Measurements from ENCODE around the gene DHTKD1.
"Not testable (repeated sequence)": the region's sequence is repeated elsewhere in the genome, so short reads cannot be mapped to it uniquely, and the experiment has no call there.

DHTKD1 gene

DNA sequence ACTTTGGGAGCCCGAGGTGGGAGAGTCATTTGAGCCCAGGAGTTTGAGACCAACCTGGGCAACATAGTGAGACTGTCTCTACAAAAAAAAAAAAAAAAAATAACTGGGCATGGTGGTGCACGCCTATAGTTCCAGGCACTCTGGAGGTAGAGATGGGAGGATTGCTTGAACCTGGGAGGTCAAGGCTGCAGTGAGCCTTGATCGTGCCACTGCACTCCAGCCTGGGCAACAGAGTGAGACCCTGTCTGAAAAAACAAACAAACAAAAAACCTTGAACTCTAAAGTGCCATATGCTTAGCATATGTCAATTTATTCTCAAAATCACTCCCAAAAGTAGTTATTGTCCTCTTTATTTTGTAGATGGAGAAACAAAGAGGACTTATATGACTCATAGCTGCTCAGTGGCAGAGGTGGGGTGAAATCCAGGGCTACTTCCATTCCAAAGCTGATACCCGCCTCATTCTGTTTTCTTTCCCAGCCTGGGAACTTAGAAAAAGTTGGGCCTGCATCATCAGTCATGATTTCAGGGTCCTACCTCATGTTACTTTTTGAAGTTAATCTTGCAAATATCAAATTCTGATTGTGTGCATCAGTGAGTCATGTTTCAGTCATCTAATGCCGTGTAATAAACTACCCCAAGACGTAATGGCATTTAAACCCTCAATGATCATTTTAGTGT, 13.3 kb downstream of the DHTKD1 start:
- in situ Hi-C loops (cut with MboI; ENCODE audit: low pct_unique_long_range_greater_than_20kb, low sequenced_read_pairs, unreplicated experiment) = no loop called here
- DNase-seq (ENCODE audit: low spot score) = no peak
- no peak for TF ChIP-seq CTCF (IDR thresholded peaks at IDR 0.05; ENCODE audit: extremely low read depth, insufficient read depth, missing control alignments)

GRCh38 chr10:12088919-12089318, 20.2 kb downstream of the DHTKD1 start:
- no peak for DNase-seq (ENCODE audit: low spot score)
- no peak for TF ChIP-seq CTCF (IDR thresholded peaks at IDR 0.05; ENCODE audit: extremely low read depth, insufficient read depth, missing control alignments)
- in situ Hi-C loops (cut with MboI; ENCODE audit: low pct_unique_long_range_greater_than_20kb, low sequenced_read_pairs, unreplicated experiment) = no loop called here

GRCh38 chr10:12091421-12091820, 22.7 kb downstream of the DHTKD1 start:
- DNase-seq (ENCODE audit: low spot score) = no peak
- no peak for TF ChIP-seq CTCF (IDR thresholded peaks at IDR 0.05; ENCODE audit: extremely low read depth, insufficient read depth, missing control alignments)
- in situ Hi-C loops (cut with MboI; ENCODE audit: low pct_unique_long_range_greater_than_20kb, low sequenced_read_pairs, unreplicated experiment) = no loop called here

DNA sequence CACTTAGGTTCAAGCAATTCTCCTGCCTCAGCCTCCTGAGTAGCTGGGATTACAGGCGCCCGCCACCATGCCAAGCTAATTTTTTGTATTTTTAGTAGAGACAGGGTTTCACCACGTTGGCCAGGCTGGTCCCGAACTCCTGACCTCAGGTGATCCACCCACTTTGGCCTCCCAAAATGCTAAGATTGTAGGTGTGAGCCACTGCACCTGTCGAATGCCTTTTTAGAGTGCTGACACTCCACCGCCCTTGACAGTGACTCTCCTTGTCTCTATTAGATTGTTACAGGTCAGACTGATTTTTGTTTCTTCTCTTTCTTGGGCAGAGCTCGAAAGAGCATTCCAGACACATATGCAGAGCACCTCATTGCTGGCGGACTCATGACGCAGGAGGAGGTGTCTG, 28.6 kb downstream of the DHTKD1 start:
- DNase-seq (ENCODE audit: low spot score); in situ Hi-C loops (cut with MboI; ENCODE audit: low pct_unique_long_range_greater_than_20kb, low sequenced_read_pairs, unreplicated experiment): not testable (repeated sequence)

DNA sequence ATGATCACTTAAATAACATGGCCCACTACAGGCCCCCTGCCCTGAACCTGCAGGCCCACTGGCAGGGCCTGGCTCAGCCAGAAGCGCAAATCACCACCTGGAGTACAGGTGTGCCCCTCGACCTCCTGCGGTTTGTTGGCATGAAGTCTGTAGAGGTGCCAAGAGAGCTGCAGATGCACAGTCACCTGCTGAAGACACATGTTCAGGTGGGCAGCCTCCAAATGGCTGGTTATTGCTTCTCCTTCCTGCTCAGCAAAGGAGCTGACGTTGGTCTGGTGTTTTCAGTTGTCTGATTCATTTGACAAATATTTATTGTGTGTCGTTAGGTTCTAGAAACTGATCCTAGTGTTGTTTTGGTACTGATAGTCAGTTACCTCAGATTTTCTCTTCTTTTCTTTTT, 29.0 kb downstream of the DHTKD1 start:
- in situ Hi-C loops (cut with MboI; ENCODE audit: low pct_unique_long_range_greater_than_20kb, low sequenced_read_pairs, unreplicated experiment) = no loop called here
- TF ChIP-seq CTCF (IDR thresholded peaks at IDR 0.05; ENCODE audit: extremely low read depth, insufficient read depth, missing control alignments) = no peak
- DNase-seq (ENCODE audit: low spot score) = no peak

DNA sequence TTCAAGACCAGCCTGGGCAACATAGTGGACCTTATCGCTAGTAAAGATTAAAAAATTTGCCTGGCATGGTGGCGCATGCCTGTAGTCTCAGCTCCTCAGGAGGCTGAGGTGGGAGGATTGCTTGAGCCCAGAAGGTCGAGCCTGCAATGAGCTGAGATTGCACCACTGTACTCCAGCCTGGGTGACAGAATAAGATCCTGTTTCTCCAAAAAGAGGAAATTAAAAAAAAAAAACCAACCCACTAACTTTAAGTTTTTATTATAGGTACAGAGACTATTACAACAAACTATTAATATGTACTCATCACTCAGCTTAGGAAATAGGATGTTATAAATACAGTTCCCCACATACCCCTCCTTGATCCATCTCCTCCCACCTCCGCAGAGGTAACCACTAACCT, 30.2 kb downstream of the DHTKD1 start:
- no peak for DNase-seq (ENCODE audit: low spot score)
- TF ChIP-seq CTCF (IDR thresholded peaks at IDR 0.05; ENCODE audit: extremely low read depth, insufficient read depth, missing control alignments) = no peak
- in situ Hi-C loops (cut with MboI; ENCODE audit: low pct_unique_long_range_greater_than_20kb, low sequenced_read_pairs, unreplicated experiment) = no loop called here

GRCh38 chr10:12103802-12104201, 35.0 kb downstream of the DHTKD1 start:
- in situ Hi-C loops (cut with MboI; ENCODE audit: low pct_unique_long_range_greater_than_20kb, low sequenced_read_pairs, unreplicated experiment) = no loop called here
- no peak for TF ChIP-seq CTCF (IDR thresholded peaks at IDR 0.05; ENCODE audit: extremely low read depth, insufficient read depth, missing control alignments)
- DNase-seq (ENCODE audit: low spot score) = no peak
